Measurements from ENCODE around the gene IREB2.

IREB2 gene

DNA sequence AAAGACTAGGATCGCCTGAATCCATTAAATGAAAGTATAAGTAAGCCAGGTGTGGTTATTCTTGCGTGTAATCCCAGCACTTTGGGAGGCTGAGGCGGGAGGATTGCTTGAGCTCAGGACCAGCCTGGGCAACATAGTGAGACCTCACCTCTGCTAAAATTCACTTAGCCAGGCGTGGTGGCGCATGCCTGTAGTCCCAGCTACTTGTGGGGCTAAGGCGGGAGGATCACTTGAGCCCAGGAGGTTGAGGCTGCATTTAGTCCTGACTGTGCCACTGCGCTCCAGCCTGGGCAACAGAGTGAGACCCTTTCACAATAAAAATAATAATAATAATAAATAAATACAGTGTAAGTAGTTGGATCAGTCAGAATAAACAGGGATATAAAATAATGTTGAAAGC lies 43.9 kb downstream of the IREB2 start:
- Histone ChIP-seq H3K27ac (ENCODE audit: insufficient read depth in 1 of 2, low read depth in 1 of 2, low read length in 2 of 2, poor library complexity in 1 of 2, severe bottlenecking in 2 of 2) (no peak overlapping the region), H3K36me3 (ENCODE audit: control insufficient read depth in 4 of 4, insufficient read depth in 4 of 4, low read length in 3 of 4) (peaks cover 20 to 71% (median 53%) of the 10 kb centered on the region in 4 experiments), H3K4me3 (ENCODE audit: control insufficient read depth in 1 of 7, extremely low read depth in 1 of 7, insufficient read depth in 4 of 7, low read depth in 2 of 7, low read length in 6 of 7) (no peak overlapping the region), H3K9me3 (ENCODE audit: control extremely low read depth in 1 of 5, control insufficient read depth in 4 of 5, insufficient read depth in 2 of 5, low read depth in 1 of 5, low read length in 4 of 5) (no peaks in the 10 kb centered on the region), H3K27me3 (replicated peaks in 2 of 5; ENCODE audit: control insufficient read depth in 4 of 5, insufficient read depth in 5 of 5, low read length in 4 of 5) (no peaks in the 10 kb centered on the region), H3K4me1 (ENCODE audit: control extremely low read depth in 1 of 4, control insufficient read depth in 4 of 4, insufficient read depth in 4 of 4, low read length in 3 of 4) (no peaks in the 10 kb centered on the region)
- DNase-seq, result no peak
- CTCF ChIA-PET, result interaction anchor here (0.6 to 6.6 kb wide), 5 partner anchors 32 to 1551 kb away, joined by 3 to 63 read pairs (median 8); no protein-coding TSS in a partner anchor
- POLR2A ChIA-PET, result no interaction called here
- 80% methylated on average over 5 of the region's 7 CpGs for WGBS (ENCODE audit: insufficient coverage)

- H3K27me3 ChIP-seq (replicated peaks in 2 of 5; ENCODE audit: control insufficient read depth in 4 of 5, insufficient read depth in 5 of 5, low read length in 4 of 5), result no peaks in the 10 kb centered on the region
- peak in 2 of 3 donors; percentile 18 to 28 for DNase-seq
- POLR2A ChIA-PET, result no interaction called here
- H3K36me3 ChIP-seq (ENCODE audit: control insufficient read depth in 4 of 4, insufficient read depth in 4 of 4, low read length in 3 of 4), result peaks cover 17 to 72% (median 46%) of the 10 kb centered on the region in 4 experiments
- H3K9me3 ChIP-seq (ENCODE audit: control extremely low read depth in 1 of 5, control insufficient read depth in 4 of 5, insufficient read depth in 2 of 5, low read depth in 1 of 5, low read length in 4 of 5), result no peaks in the 10 kb centered on the region
- WGBS (ENCODE audit: insufficient coverage), result no CpG with 5 or more reads among the region's 1 CpG
- CTCF ChIA-PET, result no interaction called here
- peak overlapping the region in 1 of 2 experiments; percentile 16 for H3K27ac ChIP-seq (ENCODE audit: insufficient read depth in 1 of 2, low read depth in 1 of 2, low read length in 2 of 2, poor library complexity in 1 of 2, severe bottlenecking in 2 of 2)
- peaks cover 0 to 10% (median 8%) of the 10 kb centered on the region in 4 experiments for H3K4me1 ChIP-seq (ENCODE audit: control extremely low read depth in 1 of 4, control insufficient read depth in 4 of 4, insufficient read depth in 4 of 4, low read length in 3 of 4)
- H3K4me3 ChIP-seq (ENCODE audit: control insufficient read depth in 1 of 7, extremely low read depth in 1 of 7, insufficient read depth in 4 of 7, low read depth in 2 of 7, low read length in 6 of 7), result no peak overlapping the region
Measured at GRCh38 chr15:78492872-78493271, 54.9 kb downstream of the IREB2 start.

- 100% methylated on average over 3 of the region's 4 CpGs for WGBS (ENCODE audit: insufficient coverage)
- CTCF ChIA-PET, result no interaction called here
Measured at GRCh38 chr15:78501857-78502256, 63.8 kb downstream of the IREB2 start.

DNA sequence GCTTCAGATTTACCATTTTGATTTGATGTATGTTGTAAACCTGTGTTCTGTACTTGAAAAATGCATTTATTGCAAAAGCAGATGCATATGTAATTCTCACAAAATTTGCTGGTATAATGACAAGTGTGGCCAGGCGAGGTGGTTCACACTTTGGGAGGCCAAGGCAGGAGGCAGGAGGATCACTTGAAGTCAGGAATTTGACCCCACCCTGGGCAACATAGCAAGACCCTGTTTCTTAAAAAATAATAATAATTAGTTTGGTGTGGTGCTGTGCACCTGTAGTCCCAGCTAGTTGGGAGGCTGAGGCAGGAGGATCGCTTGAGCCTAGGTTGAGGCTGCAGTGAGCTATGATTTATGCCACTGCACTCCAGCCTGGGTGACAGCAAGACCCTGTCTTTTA lies 64.6 kb downstream of the IREB2 start:
- Histone ChIP-seq H3K4me3 (ENCODE audit: control insufficient read depth in 1 of 7, extremely low read depth in 1 of 7, insufficient read depth in 4 of 7, low read depth in 2 of 7, low read length in 6 of 7) (no peak overlapping the region), H3K9me3 (ENCODE audit: control extremely low read depth in 1 of 5, control insufficient read depth in 4 of 5, insufficient read depth in 2 of 5, low read depth in 1 of 5, low read length in 4 of 5) (peaks cover 0 to 3% (median 0%) of the 10 kb centered on the region in 5 experiments), H3K4me1 (ENCODE audit: control extremely low read depth in 1 of 4, control insufficient read depth in 4 of 4, insufficient read depth in 4 of 4, low read length in 3 of 4) (peaks cover 0 to 10% (median 8%) of the 10 kb centered on the region in 4 experiments), H3K36me3 (ENCODE audit: control insufficient read depth in 4 of 4, insufficient read depth in 4 of 4, low read length in 3 of 4) (peaks cover 7 to 35% (median 17%) of the 10 kb centered on the region in 4 experiments), H3K27me3 (replicated peaks in 2 of 5; ENCODE audit: control insufficient read depth in 4 of 5, insufficient read depth in 5 of 5, low read length in 4 of 5) (peaks cover 0 to 2% (median 0%) of the 10 kb centered on the region in 5 experiments), H3K27ac (ENCODE audit: insufficient read depth in 1 of 2, low read depth in 1 of 2, low read length in 2 of 2, poor library complexity in 1 of 2, severe bottlenecking in 2 of 2) (no peak overlapping the region)
- CTCF ChIA-PET, result no interaction called here
- POLR2A ChIA-PET, result no interaction called here
- no peak for DNase-seq
- WGBS (ENCODE audit: insufficient coverage), result 100% methylated on average over 1 of the region's 2 CpGs

More at GRCh38 chr15:78501857-78502256, 63.8 kb downstream of the IREB2 start:
- H3K27ac ChIP-seq (ENCODE audit: insufficient read depth in 1 of 2, low read depth in 1 of 2, low read length in 2 of 2, poor library complexity in 1 of 2, severe bottlenecking in 2 of 2), result no peak overlapping the region
- peaks cover 0 to 2% (median 1%) of the 10 kb centered on the region in 4 experiments for H3K4me1 ChIP-seq (ENCODE audit: control extremely low read depth in 1 of 4, control insufficient read depth in 4 of 4, insufficient read depth in 4 of 4, low read length in 3 of 4)
- H3K36me3 ChIP-seq (ENCODE audit: control insufficient read depth in 4 of 4, insufficient read depth in 4 of 4, low read length in 3 of 4), result peaks cover 7 to 43% (median 23%) of the 10 kb centered on the region in 4 experiments
- H3K9me3 ChIP-seq (ENCODE audit: control extremely low read depth in 1 of 5, control insufficient read depth in 4 of 5, insufficient read depth in 2 of 5, low read depth in 1 of 5, low read length in 4 of 5), result peaks cover 0 to 3% (median 0%) of the 10 kb centered on the region in 5 experiments
- peaks cover 0 to 2% (median 0%) of the 10 kb centered on the region in 5 experiments for H3K27me3 ChIP-seq (replicated peaks in 2 of 5; ENCODE audit: control insufficient read depth in 4 of 5, insufficient read depth in 5 of 5, low read length in 4 of 5)
- POLR2A ChIA-PET, result no interaction called here
- H3K4me3 ChIP-seq (ENCODE audit: control insufficient read depth in 1 of 7, extremely low read depth in 1 of 7, insufficient read depth in 4 of 7, low read depth in 2 of 7, low read length in 6 of 7), result no peak overlapping the region
- no peak for DNase-seq

GRCh38 chr15:78506971-78507830 lies 69.2 kb downstream of the IREB2 start, which contains the start of gene HYKK:
TSS of gene HYKK (plus strand) at chr15:78507577. CDS start at chr15:78513089, 5,512 bp downstream.
- POLR2A ChIA-PET, result no interaction called here
- peak within 1 kb of the TSS; percentile 62 to 83 (median 76) for H3K4me3 ChIP-seq (ENCODE audit: control insufficient read depth in 1 of 7, extremely low read depth in 1 of 7, insufficient read depth in 4 of 7, low read depth in 2 of 7, low read length in 6 of 7)
- H3K4me1 ChIP-seq (ENCODE audit: control extremely low read depth in 1 of 4, control insufficient read depth in 4 of 4, insufficient read depth in 4 of 4, low read length in 3 of 4), result peaks cover 0 to 17% (median 15%) of the 10 kb centered on the region in 4 experiments
- peak; percentile 80 to 86 (median 84) for DNase-seq
- WGBS (ENCODE audit: insufficient coverage), result 3% methylated on average over 55 of the region's 63 CpGs
- no peaks in the 10 kb centered on the region for H3K9me3 ChIP-seq (ENCODE audit: control extremely low read depth in 1 of 5, control insufficient read depth in 4 of 5, insufficient read depth in 2 of 5, low read depth in 1 of 5, low read length in 4 of 5)
- H3K27me3 ChIP-seq (replicated peaks in 2 of 5; ENCODE audit: control insufficient read depth in 4 of 5, insufficient read depth in 5 of 5, low read length in 4 of 5), result peaks cover 0 to 11% (median 8%) of the 10 kb centered on the region in 5 experiments
- CTCF ChIA-PET, result interaction anchor here (0.9 kb wide), 1 partner anchor 10 kb away, joined by 3 read pairs; no protein-coding TSS in a partner anchor
- H3K27ac ChIP-seq (ENCODE audit: insufficient read depth in 1 of 2, low read depth in 1 of 2, low read length in 2 of 2, poor library complexity in 1 of 2, severe bottlenecking in 2 of 2), result no peak within 1 kb of the TSS
- H3K36me3 ChIP-seq (ENCODE audit: control insufficient read depth in 4 of 4, insufficient read depth in 4 of 4, low read length in 3 of 4), result no peaks in the 10 kb centered on the region

DNA sequence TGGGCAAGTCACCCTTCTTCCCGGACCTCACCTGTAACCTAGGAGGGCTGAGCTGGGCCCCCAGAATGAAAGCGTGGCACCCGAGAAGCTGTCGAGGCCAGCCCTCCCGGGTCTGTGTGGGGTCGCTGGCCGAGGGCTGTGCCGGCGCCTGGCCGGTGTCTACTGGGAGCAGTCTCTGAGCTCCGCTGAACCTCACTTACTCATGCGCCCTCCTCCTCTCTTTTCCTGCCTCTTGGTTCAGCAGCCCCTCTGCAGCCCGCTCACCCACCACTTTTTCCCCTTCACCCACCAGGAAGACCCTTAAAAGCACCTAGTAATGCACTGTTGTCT lies 69.8 kb downstream of the IREB2 start:
- ChIA-PET CTCF (interaction anchor here (0.9 to 1.3 kb wide), 2 partner anchors 10 to 32 kb away, joined by 3 read pairs; partner anchors contain the start of gene PSMA4), POLR2A (no interaction called here)
- Histone ChIP-seq H3K27me3 (replicated peaks in 2 of 5; ENCODE audit: control insufficient read depth in 4 of 5, insufficient read depth in 5 of 5, low read length in 4 of 5) (peaks cover 0 to 11% (median 8%) of the 10 kb centered on the region in 5 experiments), H3K9me3 (ENCODE audit: control extremely low read depth in 1 of 5, control insufficient read depth in 4 of 5, insufficient read depth in 2 of 5, low read depth in 1 of 5, low read length in 4 of 5) (no peaks in the 10 kb centered on the region), H3K4me1 (ENCODE audit: control extremely low read depth in 1 of 4, control insufficient read depth in 4 of 4, insufficient read depth in 4 of 4, low read length in 3 of 4) (peaks cover 0 to 17% (median 15%) of the 10 kb centered on the region in 4 experiments), H3K36me3 (ENCODE audit: control insufficient read depth in 4 of 4, insufficient read depth in 4 of 4, low read length in 3 of 4) (no peaks in the 10 kb centered on the region), H3K27ac (ENCODE audit: insufficient read depth in 1 of 2, low read depth in 1 of 2, low read length in 2 of 2, poor library complexity in 1 of 2, severe bottlenecking in 2 of 2) (no peak overlapping the region), H3K4me3 (ENCODE audit: control insufficient read depth in 1 of 7, extremely low read depth in 1 of 7, insufficient read depth in 4 of 7, low read depth in 2 of 7, low read length in 6 of 7) (peak overlapping the region; percentile 62 to 83 (median 76))
- 0% methylated on average over 13 of the region's 13 CpGs for WGBS (ENCODE audit: insufficient coverage)
- no peak for DNase-seq

DNA sequence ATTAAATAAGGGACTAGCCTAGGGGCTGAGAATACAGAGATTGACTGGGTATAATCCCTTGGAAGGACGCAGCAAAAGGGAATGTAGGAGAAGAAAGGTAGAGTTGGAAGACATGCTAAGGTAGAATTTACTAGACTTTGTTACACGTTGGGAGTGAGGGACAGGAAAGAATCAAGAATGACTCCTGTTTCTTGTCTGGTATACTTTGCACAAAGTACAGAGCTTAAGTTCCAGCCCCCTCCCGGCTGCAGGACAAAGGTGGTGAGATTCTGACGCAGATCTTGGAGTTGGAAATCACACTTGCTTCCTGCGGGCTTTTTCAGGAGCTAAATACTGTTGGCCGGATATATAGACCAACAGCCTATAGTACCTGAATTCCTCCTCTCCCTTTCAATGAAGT lies 70.3 kb downstream of the IREB2 start:
- Histone ChIP-seq H3K4me3 (ENCODE audit: control insufficient read depth in 1 of 7, extremely low read depth in 1 of 7, insufficient read depth in 4 of 7, low read depth in 2 of 7, low read length in 6 of 7) (peak overlapping the region in 5 of 7 experiments; percentile 62 to 83 (median 78)), H3K9me3 (ENCODE audit: control extremely low read depth in 1 of 5, control insufficient read depth in 4 of 5, insufficient read depth in 2 of 5, low read depth in 1 of 5, low read length in 4 of 5) (no peaks in the 10 kb centered on the region), H3K36me3 (ENCODE audit: control insufficient read depth in 4 of 4, insufficient read depth in 4 of 4, low read length in 3 of 4) (no peaks in the 10 kb centered on the region), H3K27ac (ENCODE audit: insufficient read depth in 1 of 2, low read depth in 1 of 2, low read length in 2 of 2, poor library complexity in 1 of 2, severe bottlenecking in 2 of 2) (no peak overlapping the region), H3K27me3 (replicated peaks in 2 of 5; ENCODE audit: control insufficient read depth in 4 of 5, insufficient read depth in 5 of 5, low read length in 4 of 5) (peaks cover 0 to 11% (median 8%) of the 10 kb centered on the region in 5 experiments), H3K4me1 (ENCODE audit: control extremely low read depth in 1 of 4, control insufficient read depth in 4 of 4, insufficient read depth in 4 of 4, low read length in 3 of 4) (peaks cover 0 to 17% (median 15%) of the 10 kb centered on the region in 4 experiments)
- ChIA-PET POLR2A (no interaction called here), CTCF (interaction anchor here (0.9 to 1.3 kb wide), 2 partner anchors 11 to 32 kb away, joined by 3 read pairs; partner anchors contain the start of gene PSMA4)
- DNase-seq, result no peak
- 46% methylated on average over 2 of the region's 6 CpGs for WGBS (ENCODE audit: insufficient coverage)

Measured in common myeloid progenitor, CD34-positive (primary cell).